BE2C (cell line): ENCODE measurements around the gene DDX18.
"Not testable (repeated sequence)": the region's sequence is repeated elsewhere in the genome, so short reads cannot be mapped to it uniquely, and the experiment has no call there.

Experiments
- DNase-seq: peaks from one replicate; pipeline ENCODE4 v3.0.0-alpha.2; 2020
- H3K27me3 ChIP-seq: fragments of 250-450 bp; sonication (Bioruptor Pico); 2 replicates; pipeline ENCODE4 v1.5.1; 2020; ENCODE audit warnings: mild to moderate bottlenecking
- H3K36me3 ChIP-seq: fragments of 250-450 bp; sonication (Bioruptor Pico); 2 replicates; pipeline ENCODE4 v1.5.1; 2020; ENCODE audit warnings: mild to moderate bottlenecking
- H3K4me1 ChIP-seq: fragments of 250-450 bp; sonication (Bioruptor Pico); 2 replicates; pipeline ENCODE4 v1.5.1; 2020
- H3K4me3 ChIP-seq: 2 replicates; pipeline ENCODE4 v1.5.1; 2011; ENCODE audit warnings: low read depth, low read length
- H3K9me3 ChIP-seq: fragments of 250-450 bp; sonication (Bioruptor Pico); 2 replicates; pipeline ENCODE4 v1.5.1; 2020
- CTCF ChIP-seq: IDR thresholded peaks from 2 replicates; pipeline ENCODE4 v1.5.1; 2012; ENCODE audit warnings: mild to moderate bottlenecking, low read depth, low read length

The DDX18 gene

DNA sequence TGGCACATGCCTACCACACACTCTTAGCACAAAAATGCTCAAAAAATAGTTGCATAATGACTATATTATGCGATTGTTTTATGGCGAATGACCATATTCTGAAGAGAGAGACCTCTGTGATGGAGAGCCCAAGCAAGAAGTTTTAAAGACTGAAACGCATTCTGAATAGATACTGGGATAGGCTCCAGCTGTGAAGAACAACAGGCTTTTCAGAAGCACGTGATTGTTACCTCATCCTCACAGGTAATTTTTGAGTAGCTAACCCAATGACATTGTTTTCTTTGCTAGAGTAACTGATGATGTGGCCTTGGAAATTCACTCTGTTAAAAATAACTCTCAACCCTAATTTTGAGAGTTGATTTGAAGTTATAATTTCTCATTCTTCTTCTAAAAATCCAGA lies 2.0 kb upstream of the DDX18 start:
- Histone ChIP-seq H3K27me3 (no peaks in the 10 kb centered on the region), H3K4me3 (no peak overlapping the region), H3K4me1 (no peaks in the 10 kb centered on the region), H3K36me3 (no peaks in the 10 kb centered on the region), H3K9me3 (no peaks in the 10 kb centered on the region)
- no peak for DNase-seq
- TF ChIP-seq CTCF, result no peak

DNA sequence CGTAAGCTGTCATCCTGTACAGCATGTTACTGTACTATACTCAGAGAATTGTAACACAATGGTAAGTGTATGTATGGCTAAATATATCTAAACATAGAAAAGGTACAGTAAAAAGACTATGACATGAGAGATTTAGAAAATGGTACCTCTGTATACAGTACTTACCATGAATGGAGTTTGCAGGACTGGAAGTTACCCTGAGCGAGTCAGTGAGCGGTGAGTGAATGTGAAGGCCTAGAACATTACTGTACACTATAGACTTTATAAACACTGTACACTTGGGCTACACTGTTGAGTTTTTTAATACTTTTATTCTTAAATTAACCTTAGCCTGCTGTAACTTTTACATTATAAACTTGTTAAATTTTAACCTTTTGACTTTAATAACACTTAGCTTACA lies 1.5 kb downstream of the DDX18 start:
- H3K9me3 ChIP-seq, result no peaks in the 10 kb centered on the region
- peak overlapping the region; percentile 93 for H3K4me3 ChIP-seq
- peaks cover 16% of the 10 kb centered on the region for H3K36me3 ChIP-seq
- DNase-seq, result no peak
- H3K27me3 ChIP-seq, result no peaks in the 10 kb centered on the region
- no peaks in the 10 kb centered on the region for H3K4me1 ChIP-seq
- no peak for TF ChIP-seq CTCF

- DNase-seq, result no peak
- no peaks in the 10 kb centered on the region for H3K27me3 ChIP-seq
- no peak overlapping the region for H3K4me3 ChIP-seq
- peaks cover 32% of the 10 kb centered on the region for H3K36me3 ChIP-seq
- H3K4me1 ChIP-seq, result no peaks in the 10 kb centered on the region
- H3K9me3 ChIP-seq, result no peaks in the 10 kb centered on the region
- no peak for TF ChIP-seq CTCF
Measured at GRCh38 chr2:117818921-117819320, 4.4 kb downstream of the DDX18 start.

DNA sequence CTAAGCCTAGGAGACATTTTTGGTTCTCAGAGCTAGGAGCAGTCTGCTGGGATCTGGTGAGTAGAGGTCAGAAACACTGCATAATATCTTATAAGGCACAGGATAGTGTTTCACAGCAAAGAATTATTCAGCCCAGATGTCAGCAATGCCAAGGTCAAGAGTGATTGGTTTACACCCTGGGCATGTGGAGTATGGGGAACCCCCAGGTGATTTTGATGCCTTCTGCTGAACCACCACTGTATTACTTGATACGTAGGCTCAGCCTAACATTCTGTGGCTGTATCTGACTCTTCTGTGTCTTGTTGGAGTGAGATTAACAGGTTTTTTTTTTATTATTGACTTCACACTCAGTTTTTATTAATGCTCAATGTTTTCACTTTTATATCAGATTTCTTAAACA lies 6.0 kb downstream of the DDX18 start:
- no peak overlapping the region for H3K4me3 ChIP-seq
- no peak for TF ChIP-seq CTCF
- DNase-seq, result no peak
- no peaks in the 10 kb centered on the region for H3K9me3 ChIP-seq
- no peaks in the 10 kb centered on the region for H3K27me3 ChIP-seq
- H3K4me1 ChIP-seq, result no peaks in the 10 kb centered on the region
- H3K36me3 ChIP-seq, result peaks cover 45% of the 10 kb centered on the region

GRCh38 chr2:117825437-117825836 lies 10.9 kb downstream of the DDX18 start:
- peaks cover 63% of the 10 kb centered on the region for H3K36me3 ChIP-seq
- TF ChIP-seq CTCF, result no peak

DNA sequence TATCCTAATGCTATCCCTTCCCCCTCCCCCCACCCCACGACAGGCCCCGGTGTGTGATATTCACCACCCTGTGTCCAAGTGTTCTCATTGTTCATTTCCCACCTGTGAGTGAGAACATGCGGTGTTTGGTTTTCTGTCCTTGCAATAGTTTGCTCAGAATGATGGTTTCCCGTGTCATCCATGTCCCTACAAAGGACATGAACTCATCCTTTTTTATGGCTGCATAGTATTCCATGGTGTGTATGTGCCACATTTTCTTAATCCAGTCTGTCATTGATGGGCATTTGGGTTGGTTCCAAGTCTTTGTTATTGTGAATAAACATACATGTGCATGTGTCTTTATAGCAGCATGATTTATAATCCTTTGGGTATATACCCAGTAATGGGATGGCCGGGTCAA lies 13.0 kb downstream of the DDX18 start:
- H3K4me1 ChIP-seq, H3K27me3 ChIP-seq, H3K4me3 ChIP-seq, H3K9me3 ChIP-seq, DNase-seq: not testable (repeated sequence)
- peaks cover 50% of the 10 kb centered on the region for H3K36me3 ChIP-seq

More at GRCh38 chr2:117825437-117825836, 10.9 kb downstream of the DDX18 start:
- H3K27me3 ChIP-seq, result no peaks in the 10 kb centered on the region
- no peaks in the 10 kb centered on the region for H3K9me3 ChIP-seq
- no peak overlapping the region for H3K4me3 ChIP-seq
- DNase-seq, result no peak
- no peaks in the 10 kb centered on the region for H3K4me1 ChIP-seq

DNA sequence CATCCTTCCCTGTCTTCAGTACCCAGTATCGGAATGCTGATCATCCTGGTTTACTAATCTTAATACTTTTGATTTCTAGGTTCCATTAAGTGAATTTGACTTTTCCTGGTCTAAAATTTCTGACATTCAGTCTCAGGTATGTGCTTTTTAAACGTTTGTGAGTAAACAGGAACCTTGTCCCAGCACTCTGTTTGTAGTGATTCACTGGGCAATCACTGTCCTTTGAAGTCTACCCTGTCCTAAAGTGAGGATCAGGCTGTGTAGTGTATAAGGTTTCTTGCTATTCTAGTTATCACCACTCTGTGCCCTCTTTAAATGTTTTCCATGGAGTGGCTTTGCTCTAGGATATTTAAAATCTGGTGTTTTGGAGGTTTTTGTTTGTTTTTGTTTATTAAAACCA lies 14.4 kb downstream of the DDX18 start:
- H3K9me3 ChIP-seq, result no peaks in the 10 kb centered on the region
- H3K4me1 ChIP-seq, result no peaks in the 10 kb centered on the region
- no peak overlapping the region for H3K4me3 ChIP-seq
- no peaks in the 10 kb centered on the region for H3K27me3 ChIP-seq
- TF ChIP-seq CTCF, result no peak
- H3K36me3 ChIP-seq, result peaks cover 45% of the 10 kb centered on the region
- DNase-seq, result no peak
